Activated CD8-positive, alpha-beta T cell treated with anti-CD3 and anti-CD28 coated beads, Interleukin-2, amount 10 ng/mL, durations not matched to agents 7 days and 5 days (primary cell): ENCODE results near the gene ALDH3A2. TPM values are rescaled to one million over a fixed set of nuclear protein-coding genes. Genes with fewer than 3 reads are reported as not detected.

ENCODE experiments used
- ATAC-seq: fragments of 150-1000 bp; cut with Tn5 transposase; one replicate; pipeline ENCODE4 v1.10.0; 2021; ENCODE audit warnings: moderate library complexity
- CTCF ChIA-PET: fragments of 350-600 bp; sonication (Branson Sonifier 250); formaldehyde crosslinking; loops from one replicate; lab custom pipeline; 2021; ENCODE audit warnings: antibody characterized with exemption; lab: Charles Lee
- POLR2A ChIA-PET: fragments of 350-600 bp; sonication (Branson Sonifier 250); formaldehyde crosslinking; loops from one replicate; lab custom pipeline; 2021; ENCODE audit warnings: antibody characterized with exemption; lab: Charles Lee
- DNase-seq: peaks from one replicate; pipeline ENCODE4 v3.0.0-alpha.2; 2020
- H3K27ac Mint-ChIP-seq: one replicate; pipeline ENCODE4 v1.8.0; 2021; ENCODE audit warnings: mild to moderate bottlenecking, mixed read lengths
- H3K27me3 Mint-ChIP-seq: one replicate; pipeline ENCODE4 v1.8.0; 2021; ENCODE audit warnings: low read depth, mixed read lengths
- H3K36me3 Mint-ChIP-seq: one replicate; pipeline ENCODE4 v1.8.0; 2021; ENCODE audit warnings: low read depth, mixed read lengths
- H3K4me1 Mint-ChIP-seq: one replicate; pipeline ENCODE4 v1.8.0; 2021; ENCODE audit warnings: low read depth, mixed read lengths
- H3K4me3 Mint-ChIP-seq: one replicate; pipeline ENCODE4 v1.8.0; 2021; ENCODE audit warnings: mild to moderate bottlenecking, mixed read lengths
- H3K9me3 Mint-ChIP-seq: one replicate; pipeline ENCODE4 v1.8.0; 2022; ENCODE audit warnings: mixed read lengths; ENCODE audit not compliant: insufficient read depth
- total RNA-seq, 2 experiments: library from RNA; stranded (reverse); gene quantifications; one replicate each; pipeline ENCODE4 v1.2.3, GENCODE V29; 2021

ALDH3A2 gene
- total RNA-seq, 2 experiments from 2014 or later: 25.1 to 27.4 TPM

GRCh38 chr17:19712436-19713004 is 64.0 kb downstream of the ALDH3A2 start:
- no peaks in the 10 kb centered on the region for H3K36me3 Mint-ChIP-seq
- H3K4me1 Mint-ChIP-seq: no peaks in the 10 kb centered on the region
- ATAC-seq: no peak
- no peak overlapping the region for H3K4me3 Mint-ChIP-seq
- no peak overlapping the region for H3K27ac Mint-ChIP-seq
- ChIA-PET POLR2A (no interaction called here), CTCF (no interaction called here)
- no peaks in the 10 kb centered on the region for H3K9me3 Mint-ChIP-seq
- no peaks in the 10 kb centered on the region for H3K27me3 Mint-ChIP-seq
- no peak for DNase-seq

DNA sequence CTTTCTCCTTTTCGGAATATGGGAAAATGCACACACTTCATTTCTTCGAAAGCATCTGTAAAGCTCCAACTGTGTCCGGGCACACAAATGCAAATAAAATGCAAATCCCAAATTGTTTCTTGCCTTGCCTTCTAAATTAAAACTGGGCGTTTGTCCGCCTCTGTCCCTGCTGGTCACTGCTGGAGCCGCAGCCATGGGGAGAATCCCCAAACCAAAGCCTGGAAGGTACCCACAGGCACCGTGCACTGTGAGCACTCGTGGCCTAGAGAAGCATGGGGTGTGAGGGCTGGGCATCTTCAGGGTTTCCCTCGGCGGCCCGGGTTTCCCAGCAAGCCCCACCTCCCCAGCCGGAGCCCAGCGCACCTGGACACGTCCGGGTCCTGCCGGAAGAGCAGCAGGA is 64.9 kb downstream of the ALDH3A2 start:
- H3K27me3 Mint-ChIP-seq: no peaks in the 10 kb centered on the region
- no peaks in the 10 kb centered on the region for H3K9me3 Mint-ChIP-seq
- no peaks in the 10 kb centered on the region for H3K36me3 Mint-ChIP-seq
- no peak overlapping the region for H3K27ac Mint-ChIP-seq
- CTCF ChIA-PET: no interaction called here
- ATAC-seq (no peak), DNase-seq (no peak)
- POLR2A ChIA-PET: no interaction called here
- H3K4me1 Mint-ChIP-seq: no peaks in the 10 kb centered on the region
- H3K4me3 Mint-ChIP-seq: no peak overlapping the region

DNA sequence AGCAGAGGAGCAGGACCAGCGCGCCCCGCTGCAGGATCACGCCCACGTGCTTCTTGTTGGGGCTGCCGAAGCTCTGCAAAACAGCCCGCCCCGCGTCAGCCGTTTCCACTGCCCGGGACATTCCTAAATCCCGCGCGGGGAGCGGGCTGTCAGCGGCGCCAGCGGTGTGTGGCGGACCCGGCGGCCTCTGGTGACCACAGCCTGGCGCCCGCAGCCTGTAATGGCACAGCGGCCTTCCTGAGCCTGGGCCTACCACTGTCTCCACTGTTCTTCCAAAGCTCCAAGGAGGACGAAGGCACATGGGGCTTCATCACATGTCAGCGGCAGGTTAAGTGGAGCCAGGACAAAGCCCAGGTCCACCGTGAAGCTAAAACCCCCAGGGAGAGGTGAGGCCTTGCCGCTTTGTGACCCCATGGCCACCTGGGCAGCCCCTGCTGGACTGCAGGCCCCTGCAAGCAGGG is 65.4 kb downstream of the ALDH3A2 start:
- H3K27ac Mint-ChIP-seq: no peak overlapping the region
- H3K4me1 Mint-ChIP-seq: no peaks in the 10 kb centered on the region
- H3K9me3 Mint-ChIP-seq: no peaks in the 10 kb centered on the region
- H3K27me3 Mint-ChIP-seq: no peaks in the 10 kb centered on the region
- ChIA-PET CTCF (no interaction called here), POLR2A (no interaction called here)
- H3K36me3 Mint-ChIP-seq: no peaks in the 10 kb centered on the region
- no peak for ATAC-seq
- no peak overlapping the region for H3K4me3 Mint-ChIP-seq
- DNase-seq: no peak

DNA sequence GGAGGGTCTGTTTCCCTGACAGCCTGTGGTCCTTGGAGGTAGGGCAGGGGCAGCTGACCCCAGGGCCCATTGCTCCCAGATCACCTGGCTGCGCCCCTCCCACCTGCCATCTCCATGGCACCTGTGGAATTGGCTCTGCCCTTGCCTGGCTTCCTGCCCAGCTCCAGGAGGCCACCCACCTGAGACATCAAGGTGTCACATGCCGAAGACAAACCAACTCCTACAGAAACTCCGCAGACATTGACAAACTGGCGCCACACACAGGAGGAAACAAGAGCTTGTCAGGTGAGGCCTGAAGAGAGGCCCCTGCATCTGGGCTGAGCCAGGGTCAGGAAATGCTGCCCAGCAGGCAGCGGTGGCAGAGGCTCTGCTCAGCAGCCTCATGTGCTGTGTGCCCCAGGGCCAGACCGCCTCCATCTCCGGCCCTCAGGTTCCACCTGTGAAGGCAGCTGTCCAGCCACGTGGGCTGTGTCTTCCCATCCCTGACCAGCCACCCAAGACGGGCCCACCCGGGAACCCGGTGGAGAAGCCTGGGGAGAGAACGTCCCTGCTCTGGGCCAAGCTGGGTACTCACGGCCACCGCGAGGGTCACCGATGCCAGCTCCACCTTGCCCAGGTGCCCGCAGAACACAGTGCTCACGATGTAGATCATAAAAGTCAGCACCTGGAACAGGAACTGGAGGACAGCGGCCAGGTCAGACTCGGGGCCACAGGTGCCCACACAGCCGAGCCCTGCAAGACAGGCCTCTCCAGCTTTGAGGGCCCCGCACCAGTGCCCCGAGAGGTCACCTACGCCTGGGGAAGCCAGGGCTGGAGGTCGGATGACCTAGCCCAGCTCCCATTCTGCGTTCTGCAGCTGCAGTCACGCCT is 66.2 kb downstream of the ALDH3A2 start:
- ATAC-seq (no peak), DNase-seq (no peak)
- Mint-ChIP-seq H3K4me1 (no peaks in the 10 kb centered on the region), H3K36me3 (no peaks in the 10 kb centered on the region), H3K27ac (no peak overlapping the region), H3K4me3 (no peak overlapping the region), H3K9me3 (no peaks in the 10 kb centered on the region), H3K27me3 (no peaks in the 10 kb centered on the region)
- ChIA-PET POLR2A (no interaction called here), CTCF (no interaction called here)

GRCh38 chr17:19716108-19717030 is 67.8 kb downstream of the ALDH3A2 start, which contains the start of gene SLC47A2:
SLC47A2 (minus strand) TSS chr17:19716584; CDS start chr17:19716555, 29 bp downstream.
- Mint-ChIP-seq H3K4me1 (no peaks in the 10 kb centered on the region), H3K36me3 (no peaks in the 10 kb centered on the region), H3K4me3 (no peak within 1 kb of the TSS), H3K27me3 (no peaks in the 10 kb centered on the region), H3K9me3 (no peaks in the 10 kb centered on the region), H3K27ac (no peak within 1 kb of the TSS)
- POLR2A ChIA-PET: no interaction called here
- ATAC-seq (no peak), DNase-seq (no peak)
- CTCF ChIA-PET: no interaction called here

DNA sequence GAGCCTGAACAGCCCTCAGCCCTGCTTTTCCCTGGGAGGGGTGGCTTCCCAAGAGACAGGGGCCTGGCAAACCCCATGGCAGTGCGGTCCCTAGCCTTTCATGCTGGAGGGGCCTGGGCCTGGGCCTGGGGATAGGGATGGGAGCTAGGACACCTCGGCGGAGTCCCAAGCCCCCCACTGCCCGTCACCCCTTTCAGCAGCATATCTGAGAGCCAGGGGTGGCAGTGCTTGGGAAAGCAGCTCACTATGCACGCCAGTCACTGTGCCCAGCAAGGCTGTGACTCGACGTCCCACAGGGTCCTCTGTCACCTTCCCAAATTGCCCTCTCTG is 68.4 kb downstream of the ALDH3A2 start:
- POLR2A ChIA-PET: no interaction called here
- Mint-ChIP-seq H3K9me3 (no peaks in the 10 kb centered on the region), H3K36me3 (no peaks in the 10 kb centered on the region), H3K27ac (no peak overlapping the region), H3K4me1 (no peaks in the 10 kb centered on the region), H3K27me3 (no peaks in the 10 kb centered on the region), H3K4me3 (no peak overlapping the region)
- DNase-seq (no peak), ATAC-seq (no peak)
- CTCF ChIA-PET: no interaction called here

DNA sequence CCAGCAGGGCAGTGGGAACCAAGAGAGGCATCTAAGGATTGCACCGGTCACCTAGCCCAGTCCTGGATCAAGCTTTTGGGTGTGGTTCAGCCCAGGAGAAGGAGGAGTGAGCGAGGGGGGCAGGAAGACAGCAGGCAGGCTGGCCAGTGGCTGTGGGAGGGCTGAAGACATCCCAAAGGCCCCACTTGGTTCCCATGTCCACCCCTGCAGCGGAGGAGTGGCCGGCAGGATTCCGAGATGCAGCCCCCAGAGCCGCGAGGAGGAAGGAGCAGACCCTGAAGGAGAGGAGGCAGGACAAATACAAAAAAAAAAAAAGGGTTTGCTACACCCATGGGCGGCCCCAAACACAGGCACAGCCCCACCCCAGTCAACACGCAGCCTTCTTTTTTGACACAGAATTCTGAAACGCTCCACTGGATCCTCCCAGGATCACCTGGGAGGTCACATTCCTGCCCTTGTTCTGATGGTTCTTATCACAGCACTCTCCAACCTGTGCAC is 68.9 kb downstream of the ALDH3A2 start:
- no peak overlapping the region for H3K27ac Mint-ChIP-seq
- H3K4me3 Mint-ChIP-seq: no peak overlapping the region
- DNase-seq (no peak), ATAC-seq (no peak)
- H3K36me3 Mint-ChIP-seq: no peaks in the 10 kb centered on the region
- no peaks in the 10 kb centered on the region for H3K4me1 Mint-ChIP-seq
- ChIA-PET CTCF (no interaction called here), POLR2A (no interaction called here)
- H3K27me3 Mint-ChIP-seq: no peaks in the 10 kb centered on the region
- no peaks in the 10 kb centered on the region for H3K9me3 Mint-ChIP-seq

- Mint-ChIP-seq H3K9me3 (no peaks in the 10 kb centered on the region), H3K4me1 (no peaks in the 10 kb centered on the region), H3K36me3 (no peaks in the 10 kb centered on the region), H3K27ac (no peak overlapping the region), H3K27me3 (no peaks in the 10 kb centered on the region), H3K4me3 (no peak overlapping the region)
- no peak for DNase-seq
- no peak for ATAC-seq
- POLR2A ChIA-PET: no interaction called here
- CTCF ChIA-PET: interaction anchor here (1.4 kb wide), 1 partner anchor 70 kb away, joined by 4 read pairs; the partner anchor contains the start of gene ALDH3A2
These were observed 69.6 kb downstream of the ALDH3A2 start for GRCh38 chr17:19718041-19718612.

- H3K9me3 Mint-ChIP-seq: no peaks in the 10 kb centered on the region
- ATAC-seq (no peak), DNase-seq (no peak)
- no peaks in the 10 kb centered on the region for H3K27me3 Mint-ChIP-seq
- H3K4me1 Mint-ChIP-seq: no peaks in the 10 kb centered on the region
- POLR2A ChIA-PET: no interaction called here
- CTCF ChIA-PET: interaction anchor here (1.4 kb wide), 1 partner anchor 71 kb away, joined by 4 read pairs; the partner anchor contains the start of gene ALDH3A2
- H3K36me3 Mint-ChIP-seq: no peaks in the 10 kb centered on the region
- H3K27ac Mint-ChIP-seq: no peak overlapping the region
- no peak overlapping the region for H3K4me3 Mint-ChIP-seq
These were observed 70.2 kb downstream of the ALDH3A2 start for GRCh38 chr17:19718613-19719354.

DNA sequence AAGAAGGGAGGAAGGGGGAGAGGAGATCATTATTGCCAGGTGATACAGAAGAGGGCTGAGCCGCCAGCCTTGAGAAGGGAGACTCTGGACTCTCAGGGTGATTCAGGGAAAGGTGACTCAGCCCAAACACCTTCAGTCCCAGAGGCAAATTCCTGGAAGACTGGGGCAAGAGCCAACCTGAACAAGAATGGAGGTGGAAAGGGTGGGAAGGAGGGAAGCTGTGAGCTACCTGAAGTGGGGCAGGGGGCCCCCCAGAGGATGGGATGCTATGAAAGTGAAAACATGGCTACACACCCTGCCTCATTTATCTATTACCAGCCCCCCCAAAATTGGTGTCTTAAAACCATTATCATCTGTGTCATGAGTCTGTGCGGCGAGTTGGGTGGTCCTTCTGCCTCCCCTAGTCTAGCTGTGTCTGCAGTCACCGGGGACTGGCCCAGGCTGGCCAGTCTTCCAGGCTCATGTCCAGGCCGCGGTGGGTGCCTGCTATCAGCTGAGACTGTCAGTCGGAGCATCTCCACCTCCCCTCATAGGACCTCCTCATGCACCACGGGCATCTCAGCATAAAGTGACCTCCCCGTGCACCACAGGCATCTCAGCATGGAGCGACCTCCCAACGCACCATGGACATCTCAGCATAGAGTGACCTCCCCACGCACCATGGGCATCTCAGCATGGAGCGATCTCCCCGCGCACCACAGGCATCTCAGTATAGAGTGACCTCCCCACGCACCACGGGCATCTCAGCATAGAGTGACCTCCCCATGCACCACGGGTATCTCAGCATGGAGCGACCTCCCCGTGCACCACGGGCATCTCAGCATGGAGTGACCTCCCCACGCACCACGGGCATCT is 71.0 kb downstream of the ALDH3A2 start:
- ChIA-PET CTCF (interaction anchor here (1.4 kb wide), 1 partner anchor 71 kb away, joined by 4 read pairs; the partner anchor contains the start of gene ALDH3A2), POLR2A (no interaction called here)
- no peaks in the 10 kb centered on the region for H3K9me3 Mint-ChIP-seq
- no peaks in the 10 kb centered on the region for H3K27me3 Mint-ChIP-seq
- ATAC-seq (no peak), DNase-seq (no peak)
- no peak overlapping the region for H3K4me3 Mint-ChIP-seq
- H3K36me3 Mint-ChIP-seq: no peaks in the 10 kb centered on the region
- peaks cover 2% of the 10 kb centered on the region for H3K4me1 Mint-ChIP-seq
- no peak overlapping the region for H3K27ac Mint-ChIP-seq
